ENCODE results near the gene CHD6.

CHD6 gene

DNA sequence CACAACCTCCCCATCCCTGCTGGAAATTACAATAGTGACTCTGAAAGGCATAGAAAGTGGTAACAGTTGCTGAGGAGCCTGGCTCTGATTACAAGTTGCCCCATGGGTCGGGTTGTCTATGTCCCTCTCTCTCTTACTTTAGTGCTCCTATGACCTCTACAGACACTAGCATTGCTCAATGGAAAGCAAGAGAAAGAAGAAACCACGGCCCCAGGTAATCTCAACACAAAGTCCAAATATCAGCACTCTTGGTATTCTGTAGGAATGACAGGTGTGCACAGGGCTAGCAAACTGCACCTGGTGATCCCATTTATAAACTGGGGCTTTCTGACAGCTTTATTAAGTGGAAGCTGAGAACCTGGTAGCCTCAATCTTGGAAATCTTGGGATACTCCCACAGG, 171.2 kb downstream of the CHD6 start:
- H3K36me3 ChIP-seq (ENCODE audit: insufficient read depth, low read length) = peaks cover 90% of the 10 kb centered on the region

DNA sequence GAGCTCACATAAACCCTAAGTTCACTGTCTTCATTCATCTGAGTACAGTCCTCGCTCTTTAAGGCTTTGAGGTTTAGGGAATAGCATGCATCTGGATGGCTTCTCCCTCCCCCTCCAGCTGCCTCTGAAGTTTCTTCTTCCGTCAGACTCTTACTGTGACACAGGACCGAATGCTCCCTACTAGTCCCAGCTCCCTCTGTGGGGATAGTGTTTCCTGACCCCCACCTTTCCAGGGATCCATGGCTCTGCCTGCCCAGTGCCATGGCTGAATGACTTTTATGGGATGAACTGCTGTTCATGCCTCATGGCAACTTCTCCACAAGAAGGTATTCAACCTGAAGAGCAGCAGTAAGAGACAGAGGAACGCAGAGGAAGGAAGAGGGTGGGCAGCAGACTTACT, 171.7 kb downstream of the CHD6 start:
- Histone ChIP-seq H3K9me3 (ENCODE audit: low read length) (no peaks in the 10 kb centered on the region), H3K4me3 (ENCODE audit: low read length) (no peak overlapping the region), H3K36me3 (ENCODE audit: insufficient read depth, low read length) (peaks cover 85% of the 10 kb centered on the region), H2AFZ (ENCODE audit: low read depth, low read length) (no peak overlapping the region), H3K4me1 (ENCODE audit: insufficient read depth, low read length) (no peaks in the 10 kb centered on the region), H3K27me3 (ENCODE audit: insufficient read depth, low read length) (no peaks in the 10 kb centered on the region)

More for the DNA sequence above, 171.2 kb downstream of the CHD6 start:
- Histone ChIP-seq H2AFZ (ENCODE audit: low read depth, low read length) (no peak overlapping the region), H3K27me3 (ENCODE audit: insufficient read depth, low read length) (no peaks in the 10 kb centered on the region), H3K4me1 (ENCODE audit: insufficient read depth, low read length) (no peaks in the 10 kb centered on the region), H3K4me3 (ENCODE audit: low read length) (no peak overlapping the region), H3K9me3 (ENCODE audit: low read length) (no peaks in the 10 kb centered on the region)

DNA sequence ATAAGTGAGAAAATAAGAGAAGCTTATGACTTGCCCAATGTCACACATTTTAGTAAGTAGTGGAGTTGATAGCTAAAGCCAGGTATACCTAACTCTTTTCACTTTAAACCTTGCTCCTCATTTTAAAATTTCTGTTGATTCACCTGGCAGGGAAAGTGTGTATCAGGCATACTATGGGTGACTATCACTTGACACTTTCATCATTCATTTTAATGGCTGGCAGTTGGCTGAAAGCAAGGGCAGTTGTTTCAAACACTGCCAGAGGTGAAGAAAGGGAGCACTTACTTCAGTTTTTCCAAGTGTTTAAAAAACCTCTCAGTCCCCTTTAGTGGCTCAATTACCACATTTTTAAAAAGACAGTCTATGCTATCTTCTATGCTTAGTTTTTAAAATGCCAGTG, 173.4 kb downstream of the CHD6 start:
- no peaks in the 10 kb centered on the region for H3K9me3 ChIP-seq (ENCODE audit: low read length)
- no peak overlapping the region for H2AFZ ChIP-seq (ENCODE audit: low read depth, low read length)
- no peaks in the 10 kb centered on the region for H3K4me1 ChIP-seq (ENCODE audit: insufficient read depth, low read length)
- peaks cover 85% of the 10 kb centered on the region for H3K36me3 ChIP-seq (ENCODE audit: insufficient read depth, low read length)
- no peak overlapping the region for H3K4me3 ChIP-seq (ENCODE audit: low read length)
- no peaks in the 10 kb centered on the region for H3K27me3 ChIP-seq (ENCODE audit: insufficient read depth, low read length)

DNA sequence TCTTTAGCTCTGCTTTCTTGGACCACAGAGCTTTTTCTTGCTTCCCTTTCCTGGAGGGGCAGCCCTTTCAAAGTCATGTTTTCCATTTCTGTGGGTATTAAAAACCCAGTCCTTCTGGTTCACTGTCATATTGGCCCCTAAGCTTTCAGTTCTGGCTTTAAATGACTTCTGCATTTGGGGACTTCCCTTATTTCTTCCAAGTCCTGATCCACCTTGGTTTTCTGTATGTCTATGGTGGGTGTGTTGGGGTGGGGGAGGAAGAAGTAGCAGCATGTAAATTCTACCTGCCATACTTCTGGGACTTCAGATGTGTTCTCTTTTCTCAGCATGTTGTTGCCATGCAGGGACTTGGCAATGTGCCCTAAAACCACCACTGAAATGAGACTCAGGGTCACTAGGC, 174.5 kb downstream of the CHD6 start:
- H3K36me3 ChIP-seq (ENCODE audit: insufficient read depth, low read length) = peaks cover 87% of the 10 kb centered on the region
- no peaks in the 10 kb centered on the region for H3K9me3 ChIP-seq (ENCODE audit: low read length)
- no peaks in the 10 kb centered on the region for H3K4me1 ChIP-seq (ENCODE audit: insufficient read depth, low read length)
- H2AFZ ChIP-seq (ENCODE audit: low read depth, low read length) = no peak overlapping the region
- H3K4me3 ChIP-seq (ENCODE audit: low read length) = no peak overlapping the region
- no peaks in the 10 kb centered on the region for H3K27me3 ChIP-seq (ENCODE audit: insufficient read depth, low read length)

DNA sequence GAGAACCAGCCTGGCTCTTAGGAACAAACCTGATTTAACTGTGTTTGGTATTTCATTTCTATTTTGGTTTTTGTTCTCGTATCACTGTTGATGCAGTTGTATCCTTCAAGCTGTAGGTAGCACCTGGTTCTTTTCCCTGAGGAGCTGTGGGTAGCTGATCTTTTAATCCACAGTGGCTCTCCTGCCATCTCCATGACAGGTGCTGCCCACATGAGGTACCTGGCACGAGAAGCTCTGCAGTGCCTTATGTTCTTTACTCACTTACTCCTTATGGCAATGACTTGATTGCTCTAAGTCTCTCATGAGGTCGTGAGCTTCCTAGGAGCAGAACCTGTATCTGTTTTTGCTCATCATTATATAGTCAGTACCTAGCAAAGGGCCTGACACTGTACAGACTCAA, 177.3 kb downstream of the CHD6 start:
- H3K9me3 ChIP-seq (ENCODE audit: low read length) = peaks cover 3% of the 10 kb centered on the region
- H3K4me1 ChIP-seq (ENCODE audit: insufficient read depth, low read length) = no peaks in the 10 kb centered on the region
- H2AFZ ChIP-seq (ENCODE audit: low read depth, low read length) = no peak overlapping the region
- peaks cover 79% of the 10 kb centered on the region for H3K36me3 ChIP-seq (ENCODE audit: insufficient read depth, low read length)
- no peak overlapping the region for H3K4me3 ChIP-seq (ENCODE audit: low read length)
- no peaks in the 10 kb centered on the region for H3K27me3 ChIP-seq (ENCODE audit: insufficient read depth, low read length)

DNA sequence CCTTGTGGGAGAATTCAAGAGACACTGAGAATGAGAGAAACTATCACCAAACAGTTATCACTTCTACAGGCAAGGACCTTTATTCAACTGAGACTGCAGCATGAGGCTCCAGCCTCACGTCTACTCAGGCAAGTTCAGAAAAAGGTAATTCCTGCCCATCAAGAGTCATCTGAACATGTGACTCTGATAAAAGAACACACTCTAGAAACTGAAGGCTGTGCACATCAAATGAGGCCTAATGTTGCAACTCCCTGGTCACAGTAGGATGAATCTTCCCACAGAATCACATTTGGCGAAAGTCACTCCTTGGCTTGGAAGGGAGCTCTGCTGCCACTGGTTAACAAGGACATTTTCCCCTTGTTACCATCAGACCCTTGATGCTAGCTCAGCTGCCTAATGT, 180.3 kb downstream of the CHD6 start:
- no peak overlapping the region for H3K4me3 ChIP-seq (ENCODE audit: low read length)
- no peaks in the 10 kb centered on the region for H3K27me3 ChIP-seq (ENCODE audit: insufficient read depth, low read length)
- no peaks in the 10 kb centered on the region for H3K4me1 ChIP-seq (ENCODE audit: insufficient read depth, low read length)
- H3K36me3 ChIP-seq (ENCODE audit: insufficient read depth, low read length) = peaks cover 69% of the 10 kb centered on the region
- H2AFZ ChIP-seq (ENCODE audit: low read depth, low read length) = no peak overlapping the region
- H3K9me3 ChIP-seq (ENCODE audit: low read length) = peaks cover 7% of the 10 kb centered on the region

DNA sequence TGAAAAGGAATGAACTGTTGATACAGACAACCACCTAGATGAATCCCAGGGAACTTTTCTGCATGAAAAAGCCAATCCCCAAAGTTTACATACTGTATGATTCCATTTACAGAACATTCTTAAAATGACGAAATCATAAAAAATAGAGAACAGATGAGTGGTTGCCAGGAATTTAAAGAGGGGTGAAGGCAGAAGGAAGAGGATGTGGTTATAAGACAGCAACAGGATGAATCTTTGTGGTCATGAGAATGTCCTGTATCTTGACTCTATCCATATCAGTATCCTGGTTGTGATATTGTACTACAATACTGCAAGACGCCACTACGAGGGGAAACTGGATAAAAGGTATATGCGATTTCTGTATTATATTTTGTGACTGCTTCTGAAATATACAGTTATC, 181.5 kb downstream of the CHD6 start:
- Histone ChIP-seq H2AFZ (ENCODE audit: low read depth, low read length) (no peak overlapping the region), H3K9me3 (ENCODE audit: low read length) (peaks cover 7% of the 10 kb centered on the region), H3K4me1 (ENCODE audit: insufficient read depth, low read length) (no peaks in the 10 kb centered on the region), H3K27me3 (ENCODE audit: insufficient read depth, low read length) (no peaks in the 10 kb centered on the region), H3K4me3 (ENCODE audit: low read length) (no peak overlapping the region), H3K36me3 (ENCODE audit: insufficient read depth, low read length) (peaks cover 64% of the 10 kb centered on the region)

DNA sequence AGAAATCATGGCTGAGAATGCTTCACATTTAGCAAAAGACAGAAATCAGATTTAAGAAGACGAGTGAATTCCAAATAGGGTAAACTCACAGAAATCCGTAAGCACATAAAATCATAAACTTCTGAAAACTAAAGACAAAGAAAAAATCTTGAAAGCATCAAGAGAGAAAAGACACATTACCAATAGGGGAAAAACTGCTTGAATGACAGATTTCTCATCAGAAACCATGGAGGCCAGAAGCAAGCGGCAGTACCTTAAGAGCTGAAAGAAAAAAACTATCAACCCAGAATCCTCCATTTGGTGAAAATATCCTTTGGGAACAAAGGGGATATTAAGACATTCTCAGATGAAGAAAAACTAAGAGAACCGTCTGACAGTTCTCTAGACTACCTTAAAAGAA, 185.0 kb downstream of the CHD6 start:
- H3K27me3 ChIP-seq (ENCODE audit: insufficient read depth, low read length) = no peaks in the 10 kb centered on the region
- no peaks in the 10 kb centered on the region for H3K4me1 ChIP-seq (ENCODE audit: insufficient read depth, low read length)
- H3K4me3 ChIP-seq (ENCODE audit: low read length) = no peak overlapping the region
- peaks cover 7% of the 10 kb centered on the region for H3K9me3 ChIP-seq (ENCODE audit: low read length)
- H2AFZ ChIP-seq (ENCODE audit: low read depth, low read length) = no peak overlapping the region
- H3K36me3 ChIP-seq (ENCODE audit: insufficient read depth, low read length) = peaks cover 47% of the 10 kb centered on the region

DNA sequence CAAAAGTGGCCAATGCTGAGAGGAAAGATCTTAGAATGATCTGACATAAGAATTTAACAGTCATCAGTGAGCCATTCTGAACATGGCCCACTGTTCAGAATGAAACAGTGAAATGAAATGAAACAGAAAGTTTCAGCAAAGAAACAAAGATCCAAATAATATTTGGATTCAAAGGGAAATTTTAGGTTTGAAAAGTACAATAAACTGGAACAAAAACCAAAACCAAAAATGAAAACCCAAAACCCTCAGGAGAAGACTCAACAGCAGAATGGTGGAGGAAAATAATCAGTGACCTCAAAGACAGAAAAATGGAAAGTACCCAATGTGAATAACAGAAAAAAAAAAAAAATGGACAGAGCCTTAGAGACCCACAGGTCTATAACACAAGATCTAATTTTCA, 185.4 kb downstream of the CHD6 start:
- H3K4me1 ChIP-seq (ENCODE audit: insufficient read depth, low read length) = no peaks in the 10 kb centered on the region
- H2AFZ ChIP-seq (ENCODE audit: low read depth, low read length) = no peak overlapping the region
- H3K27me3 ChIP-seq (ENCODE audit: insufficient read depth, low read length) = no peaks in the 10 kb centered on the region
- H3K4me3 ChIP-seq (ENCODE audit: low read length) = no peak overlapping the region
- H3K9me3 ChIP-seq (ENCODE audit: low read length) = peaks cover 7% of the 10 kb centered on the region
- H3K36me3 ChIP-seq (ENCODE audit: insufficient read depth, low read length) = peaks cover 48% of the 10 kb centered on the region

DNA sequence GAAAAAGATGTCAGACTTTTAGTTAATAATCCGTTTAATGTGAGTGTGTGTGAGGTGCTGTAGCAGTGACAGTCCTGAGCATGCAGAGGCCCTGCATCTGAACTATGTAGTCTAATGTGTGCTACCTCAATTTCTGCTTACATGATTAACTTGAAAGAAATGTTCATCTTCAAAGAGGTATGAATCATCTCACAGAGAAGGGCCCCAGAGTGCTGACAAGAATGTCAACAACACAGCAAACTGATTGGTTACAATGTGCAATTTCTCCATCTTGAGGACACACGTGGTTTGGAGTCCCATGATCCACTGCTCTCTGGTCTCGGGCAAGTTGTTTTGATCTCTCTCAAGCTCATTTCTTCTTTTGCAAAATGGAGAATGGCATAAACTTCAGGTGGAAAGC, 189.9 kb downstream of the CHD6 start:
- Histone ChIP-seq H3K36me3 (ENCODE audit: insufficient read depth, low read length) (peaks cover 48% of the 10 kb centered on the region), H3K9me3 (ENCODE audit: low read length) (no peaks in the 10 kb centered on the region), H3K27me3 (ENCODE audit: insufficient read depth, low read length) (no peaks in the 10 kb centered on the region), H3K4me1 (ENCODE audit: insufficient read depth, low read length) (no peaks in the 10 kb centered on the region), H3K4me3 (ENCODE audit: low read length) (no peak overlapping the region), H2AFZ (ENCODE audit: low read depth, low read length) (no peak overlapping the region)

DNA sequence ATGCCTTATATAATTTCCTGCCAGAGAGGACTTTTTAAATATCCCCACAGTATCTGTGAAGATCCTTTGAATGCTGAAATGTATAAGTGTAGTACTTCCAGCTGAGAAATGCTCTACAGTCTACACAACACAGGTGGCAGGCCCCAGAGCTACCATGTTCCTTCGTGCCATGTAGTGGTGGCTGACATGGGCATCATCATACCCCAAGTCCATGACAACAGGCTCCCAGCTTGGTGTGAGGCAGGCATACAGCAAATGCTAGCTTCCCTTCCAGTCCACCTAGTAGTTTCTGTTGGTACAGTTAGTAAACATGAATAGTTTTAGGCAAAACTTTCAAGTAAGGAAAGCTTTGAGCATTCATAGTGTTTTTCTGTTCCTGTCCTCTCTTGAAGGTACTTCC, 190.3 kb downstream of the CHD6 start:
- no peaks in the 10 kb centered on the region for H3K4me1 ChIP-seq (ENCODE audit: insufficient read depth, low read length)
- H3K36me3 ChIP-seq (ENCODE audit: insufficient read depth, low read length) = peaks cover 50% of the 10 kb centered on the region
- no peaks in the 10 kb centered on the region for H3K27me3 ChIP-seq (ENCODE audit: insufficient read depth, low read length)
- H3K9me3 ChIP-seq (ENCODE audit: low read length) = no peaks in the 10 kb centered on the region
- H2AFZ ChIP-seq (ENCODE audit: low read depth, low read length) = no peak overlapping the region
- H3K4me3 ChIP-seq (ENCODE audit: low read length) = no peak overlapping the region

DNA sequence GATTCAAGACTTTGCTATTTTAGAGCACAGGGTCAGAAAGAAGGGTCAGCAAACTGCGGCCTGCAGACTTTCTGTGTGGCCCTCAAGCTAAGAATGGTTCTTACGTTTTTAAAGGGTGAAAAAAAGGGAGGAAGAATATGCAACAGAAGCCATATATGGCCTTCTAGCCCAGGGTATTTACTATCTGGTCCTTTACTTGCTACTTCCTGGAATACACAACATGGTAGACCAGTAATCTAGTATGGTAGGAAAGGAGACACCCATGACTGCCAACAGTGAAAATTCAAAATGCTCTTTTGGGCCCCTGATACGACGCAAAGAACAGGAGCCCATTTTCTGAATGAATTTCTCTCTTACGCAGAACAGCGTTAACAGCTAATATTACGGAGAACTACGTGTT, 191.2 kb downstream of the CHD6 start:
- H3K4me1 ChIP-seq (ENCODE audit: insufficient read depth, low read length) = no peaks in the 10 kb centered on the region
- H2AFZ ChIP-seq (ENCODE audit: low read depth, low read length) = no peak overlapping the region
- H3K27me3 ChIP-seq (ENCODE audit: insufficient read depth, low read length) = no peaks in the 10 kb centered on the region
- H3K4me3 ChIP-seq (ENCODE audit: low read length) = no peak overlapping the region
- H3K9me3 ChIP-seq (ENCODE audit: low read length) = no peaks in the 10 kb centered on the region
- peaks cover 56% of the 10 kb centered on the region for H3K36me3 ChIP-seq (ENCODE audit: insufficient read depth, low read length)

DNA sequence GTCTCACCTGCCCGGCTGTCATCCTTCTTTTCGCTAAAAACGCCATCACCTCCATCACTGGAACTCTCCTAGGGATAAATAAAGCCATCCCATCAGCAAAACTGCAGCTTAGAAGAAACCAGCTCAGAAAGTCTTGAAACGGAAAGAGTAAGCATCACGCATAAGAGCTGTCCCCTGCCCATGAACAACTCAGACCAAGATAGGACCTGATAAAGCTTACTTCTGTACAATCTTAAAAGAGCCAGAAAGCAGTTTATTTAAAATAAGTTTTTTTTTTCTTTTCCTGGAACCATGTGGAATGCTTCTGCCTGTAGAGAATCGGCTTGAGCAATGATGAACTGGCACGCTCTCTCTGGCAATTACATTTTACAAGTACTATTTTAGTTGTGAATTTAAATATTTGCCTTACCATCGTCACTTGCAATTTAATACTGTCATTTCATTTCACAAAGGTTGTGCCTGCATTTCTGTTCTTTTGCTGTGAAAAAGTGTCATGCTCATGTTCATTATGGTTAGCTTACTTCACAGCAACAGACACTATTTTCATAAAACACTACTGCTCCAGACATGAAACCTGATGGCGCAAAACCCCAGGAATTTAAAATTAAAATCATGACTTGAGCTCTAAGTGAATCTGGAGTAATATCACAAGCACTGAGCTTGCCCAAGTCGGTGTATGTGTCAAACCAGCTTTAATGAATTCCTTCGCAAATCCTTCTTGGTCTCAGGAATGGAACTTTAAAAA, 191.9 kb downstream of the CHD6 start:
- no peak overlapping the region for H3K4me3 ChIP-seq (ENCODE audit: low read length)
- peaks cover 64% of the 10 kb centered on the region for H3K36me3 ChIP-seq (ENCODE audit: insufficient read depth, low read length)
- no peak overlapping the region for H2AFZ ChIP-seq (ENCODE audit: low read depth, low read length)
- H3K4me1 ChIP-seq (ENCODE audit: insufficient read depth, low read length) = no peaks in the 10 kb centered on the region
- H3K9me3 ChIP-seq (ENCODE audit: low read length) = no peaks in the 10 kb centered on the region
- H3K27me3 ChIP-seq (ENCODE audit: insufficient read depth, low read length) = no peaks in the 10 kb centered on the region

All from neuron (in vitro differentiated cells).